K562 (cell line): Measurements from ENCODE around the gene ATP5ME. TPM values are rescaled to one million over a fixed set of nuclear protein-coding genes. Genes with fewer than 3 reads are reported as not detected.

Source experiments
- CCAR2 ChIP-seq: fragments of 200-400 bp; formaldehyde crosslinking; IDR thresholded peaks from 2 replicates; pipeline ENCODE4 v1.6.1; 2017; ENCODE audit warnings: mild to moderate bottlenecking, low read depth, low read length
- FOXK1 ChIP-seq: sonication (generic); formaldehyde crosslinking; IDR thresholded peaks from 2 replicates; pipeline ENCODE4 v1.8.0; 2022; ENCODE audit warnings: missing genetic modification reagents, mild to moderate bottlenecking, borderline replicate concordance
- GABPB2 ChIP-seq: fragments of 250-450 bp; sonication (Bioruptor Pico); conservative IDR thresholded peaks from 2 replicates; pipeline ENCODE4 v1.5.1; 2021; ENCODE audit warnings: mild to moderate bottlenecking
- GATAD2A ChIP-seq: fragments of 450-650 bp; IDR thresholded peaks from 2 replicates; pipeline ENCODE4 v1.6.1; 2017
- PCBP1 ChIP-seq: fragments of 200-400 bp; formaldehyde crosslinking; IDR thresholded peaks from 2 replicates; pipeline ENCODE4 v1.6.1; 2018; ENCODE audit warnings: mild to moderate bottlenecking, low read depth, low read length; ENCODE audit not compliant: poor library complexity, severe bottlenecking
- RFX7 ChIP-seq: fragments of 250-450 bp; sonication (Bioruptor Pico); IDR thresholded peaks from 2 replicates; pipeline ENCODE4 v1.5.1; 2021; ENCODE audit warnings: mild to moderate bottlenecking
- SMAD1 ChIP-seq: fragments of 150-350 bp; IDR thresholded peaks from 2 replicates; pipeline ENCODE4 v1.6.1; 2014; ENCODE audit warnings: low read length, low read depth; ENCODE audit not compliant: partially characterized antibody
- U2AF2 ChIP-seq: fragments of 200-400 bp; formaldehyde crosslinking; optimal IDR thresholded peaks from 2 replicates; pipeline ENCODE3; 2017; ENCODE audit warnings: low read depth, mild to moderate bottlenecking, low read length
- ZBTB17 ChIP-seq: fragments of 450-650 bp; formaldehyde crosslinking; IDR thresholded peaks from 2 replicates; pipeline ENCODE4 v1.4.0; 2020; ENCODE audit warnings: mild to moderate bottlenecking
- ZNF57 ChIP-seq: fragments of 450-650 bp; formaldehyde crosslinking; IDR thresholded peaks from 2 replicates; pipeline ENCODE4 v1.4.0; 2020; ENCODE audit warnings: mild to moderate bottlenecking, moderate library complexity
- ZNF764 ChIP-seq: fragments of 250-450 bp; sonication (Bioruptor Pico); IDR thresholded peaks from 2 replicates; pipeline ENCODE4 v1.4.0; 2020; ENCODE audit warnings: low read depth, mild to moderate bottlenecking, moderate library complexity
- ZNF830 ChIP-seq: fragments of 250-450 bp; sonication (Bioruptor Pico); IDR thresholded peaks from 2 replicates; pipeline ENCODE4 v1.5.0; 2021; ENCODE audit warnings: mild to moderate bottlenecking
- polyA plus RNA-seq, 8 experiments: library from polyadenylated mRNA; depleted of rRNA in 4 of 8; stranded (reverse) in 5 of 8; unstranded in 3 of 8; fragments of >200 nt; fragmentation: Nextera tagmentation in 2 of 8; fragmentation: Illumina TruSeq in 1 of 8; extraction: Ambion mirVana in 2 of 8; extraction: Trizol in 1 of 8; gene quantifications; 2 replicates each; pipeline versions ENCODE4 v1.2.1 to v1.2.3, GENCODE V29; 2011 to 2014; ENCODE audit warnings: inconsistent platforms in 1 of 8, missing spikeins in 1 of 8
- total RNA-seq, 7 experiments: library from RNA; depleted of rRNA in 6 of 7; stranded (reverse); fragments of >200 nt in 6 of 7; fragmentation: Illumina TruSeq in 2 of 7; extraction: Trizol in 2 of 7; gene quantifications; 2 replicates each; pipeline versions ENCODE4 v1.2.1 to v1.2.3, GENCODE V29; 2011 to 2021; ENCODE audit warnings: low replicate concordance in 1 of 7
- TF ChIP-seq, protein P1 (sequence below): sonication (generic); formaldehyde crosslinking; IDR thresholded peaks from 2 replicates; pipeline ENCODE4 v1.8.1; 2023; ENCODE audit warnings: mild to moderate bottlenecking, missing genetic modification reagents
- TF ChIP-seq, protein P2 (sequence below): fragments of 450-650 bp; formaldehyde crosslinking; IDR thresholded peaks from 2 replicates; pipeline ENCODE4 v1.4.0; 2022; ENCODE audit warnings: missing genetic modification characterization
- TF ChIP-seq, protein P3 (sequence below): fragments of 450-650 bp; IDR thresholded peaks from 2 replicates; pipeline ENCODE4 v1.6.1; 2016; ENCODE audit warnings: mild to moderate bottlenecking

Gene ATP5ME
- total and polyA plus RNA-seq, 9 of the 15 experiments (the other 6 are each of a cell fraction or from before 2014, with no cell fraction given), result 509 to 2,480 (median 887) TPM

DNA sequence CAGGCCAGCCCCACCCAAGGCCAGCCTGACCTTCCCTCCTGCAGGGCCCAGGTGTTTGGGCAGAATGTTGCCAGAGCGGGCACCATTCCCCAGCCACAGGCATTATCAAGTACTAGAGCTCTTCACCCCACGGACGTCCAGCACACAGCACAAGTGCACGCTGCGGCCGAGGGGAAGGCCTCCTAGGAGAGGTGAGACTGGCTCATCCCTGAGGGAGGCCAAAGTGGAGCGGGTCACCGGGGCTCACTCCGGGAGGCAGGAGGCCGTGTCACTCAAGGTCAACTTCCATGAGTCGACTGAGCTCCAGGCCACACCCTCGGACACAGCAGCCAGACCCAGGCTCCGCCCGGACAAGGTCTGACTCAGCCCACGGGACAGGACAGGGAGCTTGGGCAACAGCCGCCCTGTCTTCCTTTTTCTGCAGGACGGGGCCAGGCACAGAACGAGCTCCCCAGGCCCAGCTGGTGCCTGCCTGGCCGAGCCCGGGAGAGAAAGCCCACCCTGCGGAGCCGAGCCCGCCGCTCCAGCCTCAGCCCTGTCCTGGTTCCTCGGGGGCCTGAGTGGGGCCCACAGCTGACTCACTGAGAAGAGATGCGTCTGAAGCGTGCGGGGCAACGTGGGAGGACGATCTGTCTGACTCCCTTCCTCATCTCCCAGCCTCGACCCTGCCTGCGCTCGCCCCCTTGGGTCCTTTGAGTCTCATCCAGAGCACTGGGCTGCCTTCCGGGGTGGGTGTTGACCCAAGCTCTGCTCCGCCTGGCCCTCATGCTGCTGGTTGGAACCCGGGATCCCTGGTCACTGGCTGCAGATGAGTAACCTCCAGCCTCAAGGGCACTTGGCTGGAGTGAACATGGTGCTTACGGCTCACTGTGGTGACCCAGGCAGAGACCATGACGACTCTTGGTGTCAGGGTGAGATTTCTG is 13.2 kb upstream of the ATP5ME start (continued):
- TF ChIP-seq, protein P1, sequence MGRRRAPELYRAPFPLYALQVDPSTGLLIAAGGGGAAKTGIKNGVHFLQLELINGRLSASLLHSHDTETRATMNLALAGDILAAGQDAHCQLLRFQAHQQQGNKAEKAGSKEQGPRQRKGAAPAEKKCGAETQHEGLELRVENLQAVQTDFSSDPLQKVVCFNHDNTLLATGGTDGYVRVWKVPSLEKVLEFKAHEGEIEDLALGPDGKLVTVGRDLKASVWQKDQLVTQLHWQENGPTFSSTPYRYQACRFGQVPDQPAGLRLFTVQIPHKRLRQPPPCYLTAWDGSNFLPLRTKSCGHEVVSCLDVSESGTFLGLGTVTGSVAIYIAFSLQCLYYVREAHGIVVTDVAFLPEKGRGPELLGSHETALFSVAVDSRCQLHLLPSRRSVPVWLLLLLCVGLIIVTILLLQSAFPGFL, result no peak
- TF ChIP-seq, protein P2, sequence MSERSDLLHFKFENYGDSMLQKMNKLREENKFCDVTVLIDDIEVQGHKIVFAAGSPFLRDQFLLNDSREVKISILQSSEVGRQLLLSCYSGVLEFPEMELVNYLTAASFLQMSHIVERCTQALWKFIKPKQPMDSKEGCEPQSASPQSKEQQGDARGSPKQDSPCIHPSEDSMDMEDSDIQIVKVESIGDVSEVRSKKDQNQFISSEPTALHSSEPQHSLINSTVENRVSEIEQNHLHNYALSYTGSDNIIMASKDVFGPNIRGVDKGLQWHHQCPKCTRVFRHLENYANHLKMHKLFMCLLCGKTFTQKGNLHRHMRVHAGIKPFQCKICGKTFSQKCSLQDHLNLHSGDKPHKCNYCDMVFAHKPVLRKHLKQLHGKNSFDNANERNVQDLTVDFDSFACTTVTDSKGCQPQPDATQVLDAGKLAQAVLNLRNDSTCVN (CRISPR knock-in tag), result no peak
- TF ChIP-seq ZNF830 (CRISPR knock-in tag) (no peak), ZNF57 (CRISPR knock-in tag) (no peak), ZNF764 (CRISPR knock-in tag) (no peak), PCBP1 (no peak), U2AF2 (no peak), FOXK1 (CRISPR knock-in tag) (peak; percentile 40; the same call in 1 of the 2 replicates), SMAD1 (no peak), CCAR2 (no peak), RFX7 (no peak), GABPB2 (CRISPR knock-in tag) (no peak), GATAD2A (0 out of 2 replicates have a peak, but pooled peaks have one; percentile 65), ZBTB17 (CRISPR knock-in tag) (no peak)
- TF ChIP-seq, protein P3, sequence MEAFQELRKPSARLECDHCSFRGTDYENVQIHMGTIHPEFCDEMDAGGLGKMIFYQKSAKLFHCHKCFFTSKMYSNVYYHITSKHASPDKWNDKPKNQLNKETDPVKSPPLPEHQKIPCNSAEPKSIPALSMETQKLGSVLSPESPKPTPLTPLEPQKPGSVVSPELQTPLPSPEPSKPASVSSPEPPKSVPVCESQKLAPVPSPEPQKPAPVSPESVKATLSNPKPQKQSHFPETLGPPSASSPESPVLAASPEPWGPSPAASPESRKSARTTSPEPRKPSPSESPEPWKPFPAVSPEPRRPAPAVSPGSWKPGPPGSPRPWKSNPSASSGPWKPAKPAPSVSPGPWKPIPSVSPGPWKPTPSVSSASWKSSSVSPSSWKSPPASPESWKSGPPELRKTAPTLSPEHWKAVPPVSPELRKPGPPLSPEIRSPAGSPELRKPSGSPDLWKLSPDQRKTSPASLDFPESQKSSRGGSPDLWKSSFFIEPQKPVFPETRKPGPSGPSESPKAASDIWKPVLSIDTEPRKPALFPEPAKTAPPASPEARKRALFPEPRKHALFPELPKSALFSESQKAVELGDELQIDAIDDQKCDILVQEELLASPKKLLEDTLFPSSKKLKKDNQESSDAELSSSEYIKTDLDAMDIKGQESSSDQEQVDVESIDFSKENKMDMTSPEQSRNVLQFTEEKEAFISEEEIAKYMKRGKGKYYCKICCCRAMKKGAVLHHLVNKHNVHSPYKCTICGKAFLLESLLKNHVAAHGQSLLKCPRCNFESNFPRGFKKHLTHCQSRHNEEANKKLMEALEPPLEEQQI, result no peak
